ENCODE measurements around the gene SRPK1. TPM values are rescaled to one million over a fixed set of nuclear protein-coding genes. Genes with fewer than 3 reads are reported as not detected.
A peak's percentile ranks its signal among the peaks of the same experiment; 100 is the strongest.

Gene SRPK1
- total and polyA plus RNA-seq, 10 of the 15 experiments (the other 5 are each of a cell fraction or from before 2014, with no cell fraction given) = 47.4 to 112 (median 85.8) TPM

- Histone ChIP-seq H3K9ac (ENCODE audit: control insufficient read depth, insufficient read depth, low read length) (no peak overlapping the region), H3K27ac (ENCODE audit: control insufficient read depth, insufficient read depth) (no peak overlapping the region), H3K79me2 (ENCODE audit: control insufficient read depth, insufficient read depth, low read length) (no peaks in the 10 kb centered on the region), H3K9me3 (replicated peaks; ENCODE audit: control insufficient read depth, insufficient read depth, low read length) (no peaks in the 10 kb centered on the region), H3K4me1 (ENCODE audit: control insufficient read depth, insufficient read depth, low read length) (no peaks in the 10 kb centered on the region), H3K36me3 (ENCODE audit: control insufficient read depth in 2 of 2, insufficient read depth in 2 of 2, low read length in 1 of 2) (no peaks in the 10 kb centered on the region), H3K4me3 (no peak overlapping the region), H3K4me2 (ENCODE audit: control insufficient read depth, insufficient read depth) (no peak overlapping the region), H3K27me3 (replicated peaks in 1 of 2; ENCODE audit: control insufficient read depth in 2 of 2, insufficient read depth in 2 of 2, low read length in 1 of 2) (no peaks in the 10 kb centered on the region), H4K20me1 (ENCODE audit: control insufficient read depth, insufficient read depth) (no peaks in the 10 kb centered on the region), H2AFZ (ENCODE audit: control insufficient read depth, low read depth, low read length) (no peak overlapping the region)
- WGBS (ENCODE audit: insufficient coverage, insufficient replicate concordance, low lambda C conversion rate, missing lambda C conversion rate) = 100% methylated on average over 1 of the region's 1 CpG
- ATAC-seq = peak; percentile 50
- no peak for FAIRE-seq
- DNase-seq (ENCODE audit: low read depth, low spot score) = no peak
- no TSS peak for BruUV-seq (replicated peaks)
- CTCF ChIA-PET = interaction anchor here (0.7 kb wide), 1 partner anchor 146 kb away, joined by 3 read pairs; no protein-coding TSS in a partner anchor
- POLR2A ChIA-PET = no interaction called here
- in situ Hi-C loops (cut with MboI) (no loop called here), intact Hi-C loops (cut with micrococcal nuclease; ENCODE audit: unreplicated experiment) (no loop called here)
- RAD21 ChIA-PET (ENCODE audit: unreplicated experiment) = no interaction called here
- no peak for TF ChIP-seq NFYB (IDR thresholded peaks at IDR 0.05; ENCODE audit: insufficient read depth, low read depth, low read length)
- TF ChIP-seq CBX3 (IDR thresholded peaks at IDR 0.05; ENCODE audit: borderline replicate concordance, low read depth) = no peak
- no peak for TF ChIP-seq ATF2 (IDR thresholded peaks at IDR 0.05; ENCODE audit: low read length)
- TF ChIP-seq ATF3 (IDR thresholded peaks at IDR 0.05; ENCODE audit: borderline replicate concordance, extremely low read depth, low read depth, low read length) = no peak
- TF ChIP-seq RAD21 (IDR thresholded peaks at IDR 0.05; ENCODE audit: insufficient read depth, low read depth, low read length) = peak; percentile 4; the same call in 1 of the 2 replicates
- no peak for TF ChIP-seq CHD1 (IDR thresholded peaks at IDR 0.05; ENCODE audit: low read depth, low read length)
- TF ChIP-seq CTCF (IDR thresholded peaks at IDR 0.05 in 2 of 3, conservative IDR thresholded peaks at IDR 0.05 in 1 of 3; ENCODE audit: control insufficient read depth in 2 of 3, extremely low read depth in 1 of 3, insufficient read depth in 1 of 3, low read depth in 3 of 3, low read length in 3 of 3) = peak in 2 of 3 experiments; percentile 19 to 48; a peak in 2 of 6 replicates
- SMC1A ChIA-PET (ENCODE audit: uncharacterized antibody, unreplicated experiment) = no interaction called here
Measured at GRCh38 chr6:35948725-35949124, 27.8 kb upstream of the SRPK1 start.
